K562 treated with DMSO at 1 percent for 24 hours (cell line): ENCODE measurements around the gene N4BP2L1. TPM values are rescaled to one million over a fixed set of nuclear protein-coding genes. Genes with fewer than 3 reads are reported as not detected.

ENCODE experiments used
- total RNA-seq: library from RNA; unstranded; fragments of 300-600 nt; gene quantifications from 2 replicates; pipeline ENCODE4 v1.2.3, GENCODE V29; 2022; ENCODE audit warnings: low read depth; ENCODE audit not compliant: insufficient read depth

Gene N4BP2L1
- not detected in 2 replicates for total RNA-seq

GRCh38 chr13:32427852-32428580 is at the start of gene N4BP2L1:
N4BP2L1 (minus strand) TSS chr13:32428130; CDS start chr13:32428082, 48 bp downstream.

Other genes starting within 250 kb of the N4BP2L1 start
- not detected in 2 replicates for gene ZAR1L, start 112.8 kb downstream of the N4BP2L1 start, total RNA-seq
- 2.6 and 3.9 TPM in 2 replicates for gene BRCA2, start 112.6 kb downstream of the N4BP2L1 start, total RNA-seq
- 13.9 and 14.8 TPM in 2 replicates for gene N4BP2L2, start 110.7 kb upstream of the N4BP2L1 start, total RNA-seq
- 7.2 and 7.7 TPM in 2 replicates for gene PDS5B, start 158.3 kb upstream of the N4BP2L1 start, total RNA-seq